Activated CD4-positive, CD25-positive, alpha-beta regulatory T cell treated with anti-CD3 and anti-CD28 coated beads, Interleukin-2, amount 50 U/mL, for 72 hours (primary cell): Measurements from ENCODE around the gene ICAM1.
"Not testable (repeated sequence)": the region's sequence is repeated elsewhere in the genome, so short reads cannot be mapped to it uniquely, and the experiment has no call there.

Experiments
- DNase-seq: peaks from one replicate; pipeline ENCODE4 v3.0.0; 2021

ICAM1 gene

DNA sequence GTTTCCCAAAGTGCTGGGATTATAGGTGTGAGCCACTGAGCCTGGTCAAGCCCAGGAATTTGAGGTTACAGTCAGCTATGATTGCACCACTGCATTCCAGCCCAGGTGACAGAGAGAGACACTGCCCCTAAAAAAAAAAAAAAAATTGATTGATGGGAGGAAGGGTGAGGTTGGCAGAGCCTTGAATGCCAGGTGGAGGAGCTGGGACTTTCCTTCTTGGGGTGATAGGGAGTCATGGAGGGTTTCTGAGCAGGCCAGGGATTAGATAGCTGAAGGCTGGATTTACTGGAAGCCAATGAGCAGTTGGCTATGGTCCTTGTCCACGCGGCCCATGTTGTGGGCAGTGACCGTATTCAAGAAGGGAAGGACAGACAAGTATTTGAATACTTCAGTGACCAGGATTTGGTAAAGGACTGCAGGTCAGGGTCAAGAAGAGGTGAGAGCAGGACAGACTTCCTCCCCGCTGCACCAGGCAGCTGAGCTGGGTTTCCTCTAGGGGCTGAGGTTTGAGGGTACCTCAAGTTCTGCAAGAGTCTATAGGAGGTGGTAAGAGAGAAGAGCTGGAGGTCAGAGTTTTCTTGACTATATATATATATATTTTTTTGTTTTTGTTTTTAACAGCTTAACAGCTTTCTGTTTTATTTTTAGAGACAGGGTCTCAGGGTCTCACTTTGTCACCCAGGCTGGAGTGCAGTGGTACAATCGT is 9.0 kb downstream of the ICAM1 start:
- no peak for DNase-seq

DNA sequence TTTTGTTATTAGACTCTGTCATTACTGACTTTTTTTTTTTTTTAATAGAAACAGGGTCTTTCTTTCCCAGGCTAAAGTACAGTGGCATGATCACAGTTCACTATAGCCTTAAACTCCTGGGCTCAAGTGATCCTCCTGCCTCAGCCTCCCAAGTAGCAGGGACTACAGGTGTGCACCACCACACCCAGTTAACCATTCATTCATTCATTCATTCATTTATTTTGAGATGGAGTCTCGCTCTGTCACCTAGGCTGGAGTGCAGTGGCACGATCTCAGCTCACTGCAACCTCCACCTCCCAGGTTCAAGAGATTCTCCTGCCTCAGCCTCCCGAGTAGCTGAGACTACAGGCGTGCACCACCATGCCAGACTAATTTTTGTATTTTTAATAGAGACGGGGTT is 11.1 kb downstream of the ICAM1 start:
- not testable (repeated sequence) for DNase-seq

DNA sequence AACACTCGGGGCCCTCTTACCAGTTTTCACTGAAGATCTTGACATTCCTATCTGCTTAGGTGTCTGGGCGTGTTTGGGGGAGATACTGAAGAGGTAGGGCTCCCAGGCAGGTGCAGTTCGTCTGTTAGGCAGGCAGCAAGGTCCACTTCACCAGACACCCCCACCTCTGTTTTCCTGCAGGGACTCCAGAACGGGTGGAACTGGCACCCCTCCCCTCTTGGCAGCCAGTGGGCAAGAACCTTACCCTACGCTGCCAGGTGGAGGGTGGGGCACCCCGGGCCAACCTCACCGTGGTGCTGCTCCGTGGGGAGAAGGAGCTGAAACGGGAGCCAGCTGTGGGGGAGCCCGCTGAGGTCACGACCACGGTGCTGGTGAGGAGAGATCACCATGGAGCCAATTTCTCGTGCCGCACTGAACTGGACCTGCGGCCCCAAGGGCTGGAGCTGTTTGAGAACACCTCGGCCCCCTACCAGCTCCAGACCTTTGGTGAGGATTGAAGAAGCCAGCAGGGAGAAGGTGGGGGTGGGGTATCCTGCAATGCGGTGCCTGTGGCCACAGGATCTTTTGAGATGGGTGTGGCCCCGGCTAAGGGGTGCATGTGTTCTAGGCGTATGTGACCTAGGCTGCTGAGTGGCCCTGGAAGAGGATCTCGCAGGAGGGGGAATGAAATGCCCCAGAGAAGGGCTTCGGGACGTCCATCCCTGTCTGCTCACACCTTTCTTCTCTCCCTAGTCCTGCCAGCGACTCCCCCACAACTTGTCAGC is 12.6 kb downstream of the ICAM1 start:
- DNase-seq, result no peak

DNA sequence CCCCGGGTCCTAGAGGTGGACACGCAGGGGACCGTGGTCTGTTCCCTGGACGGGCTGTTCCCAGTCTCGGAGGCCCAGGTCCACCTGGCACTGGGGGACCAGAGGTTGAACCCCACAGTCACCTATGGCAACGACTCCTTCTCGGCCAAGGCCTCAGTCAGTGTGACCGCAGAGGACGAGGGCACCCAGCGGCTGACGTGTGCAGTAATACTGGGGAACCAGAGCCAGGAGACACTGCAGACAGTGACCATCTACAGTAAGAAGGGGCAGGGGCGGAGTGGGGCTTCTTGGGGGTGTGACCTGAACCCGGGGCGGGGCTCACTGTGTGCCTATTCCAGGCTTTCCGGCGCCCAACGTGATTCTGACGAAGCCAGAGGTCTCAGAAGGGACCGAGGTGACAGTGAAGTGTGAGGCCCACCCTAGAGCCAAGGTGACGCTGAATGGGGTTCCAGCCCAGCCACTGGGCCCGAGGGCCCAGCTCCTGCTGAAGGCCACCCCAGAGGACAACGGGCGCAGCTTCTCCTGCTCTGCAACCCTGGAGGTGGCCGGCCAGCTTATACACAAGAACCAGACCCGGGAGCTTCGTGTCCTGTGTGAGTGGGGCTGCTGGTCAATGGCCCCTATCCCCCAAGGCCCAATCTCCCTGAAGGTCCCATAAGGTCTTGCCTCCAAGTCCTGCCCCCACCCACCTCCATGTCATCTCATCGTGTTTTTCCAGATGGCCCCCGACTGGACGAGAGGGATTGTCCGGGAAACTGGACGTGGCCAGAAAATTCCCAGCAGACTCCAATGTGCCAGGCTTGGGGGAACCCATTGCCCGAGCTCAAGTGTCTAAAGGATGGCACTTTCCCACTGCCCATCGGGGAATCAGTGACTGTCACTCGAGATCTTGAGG is 13.4 kb downstream of the ICAM1 start:
- no peak for DNase-seq

DNA sequence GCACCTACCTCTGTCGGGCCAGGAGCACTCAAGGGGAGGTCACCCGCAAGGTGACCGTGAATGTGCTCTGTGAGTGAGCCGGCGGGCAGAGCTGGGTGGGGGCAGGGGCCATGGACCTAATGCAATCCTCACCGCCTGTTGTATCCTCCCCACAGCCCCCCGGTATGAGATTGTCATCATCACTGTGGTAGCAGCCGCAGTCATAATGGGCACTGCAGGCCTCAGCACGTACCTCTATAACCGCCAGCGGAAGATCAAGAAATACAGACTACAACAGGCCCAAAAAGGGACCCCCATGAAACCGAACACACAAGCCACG is 14.0 kb downstream of the ICAM1 start:
- DNase-seq, result no peak

DNA sequence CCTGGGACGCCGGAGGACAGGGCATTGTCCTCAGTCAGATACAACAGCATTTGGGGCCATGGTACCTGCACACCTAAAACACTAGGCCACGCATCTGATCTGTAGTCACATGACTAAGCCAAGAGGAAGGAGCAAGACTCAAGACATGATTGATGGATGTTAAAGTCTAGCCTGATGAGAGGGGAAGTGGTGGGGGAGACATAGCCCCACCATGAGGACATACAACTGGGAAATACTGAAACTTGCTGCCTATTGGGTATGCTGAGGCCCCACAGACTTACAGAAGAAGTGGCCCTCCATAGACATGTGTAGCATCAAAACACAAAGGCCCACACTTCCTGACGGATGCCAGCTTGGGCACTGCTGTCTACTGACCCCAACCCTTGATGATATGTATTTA is 14.5 kb downstream of the ICAM1 start:
- DNase-seq, result no peak

DNA sequence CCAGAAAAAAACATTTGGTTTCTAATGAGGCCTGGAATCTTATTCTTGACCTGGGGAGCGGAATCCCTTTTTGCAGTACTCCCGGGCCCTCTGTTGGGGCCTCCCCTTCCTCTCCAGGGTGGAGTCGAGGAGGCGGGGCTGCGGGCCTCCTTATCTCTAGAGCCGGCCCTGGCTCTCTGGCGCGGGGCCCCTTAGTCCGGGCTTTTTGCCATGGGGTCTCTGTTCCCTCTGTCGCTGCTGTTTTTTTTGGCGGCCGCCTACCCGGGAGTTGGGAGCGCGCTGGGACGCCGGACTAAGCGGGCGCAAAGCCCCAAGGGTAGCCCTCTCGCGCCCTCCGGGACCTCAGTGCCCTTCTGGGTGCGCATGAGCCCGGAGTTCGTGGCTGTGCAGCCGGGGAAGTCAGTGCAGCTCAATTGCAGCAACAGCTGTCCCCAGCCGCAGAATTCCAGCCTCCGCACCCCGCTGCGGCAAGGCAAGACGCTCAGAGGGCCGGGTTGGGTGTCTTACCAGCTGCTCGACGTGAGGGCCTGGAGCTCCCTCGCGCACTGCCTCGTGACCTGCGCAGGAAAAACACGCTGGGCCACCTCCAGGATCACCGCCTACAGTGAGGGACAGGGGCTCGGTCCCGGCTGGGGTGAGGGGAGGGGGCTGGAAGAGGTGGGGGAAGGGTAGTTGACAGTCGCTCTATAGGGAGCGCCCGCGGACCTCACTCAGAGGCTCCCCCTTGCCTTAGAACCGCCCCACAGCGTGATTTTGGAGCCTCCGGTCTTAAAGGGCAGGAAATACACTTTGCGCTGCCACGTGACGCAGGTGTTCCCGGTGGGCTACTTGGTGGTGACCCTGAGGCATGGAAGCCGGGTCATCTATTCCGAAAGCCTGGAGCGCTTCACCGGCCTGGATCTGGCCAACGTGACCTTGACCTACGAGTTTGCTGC is 16.1 kb downstream of the ICAM1 start, which contains the start of gene ICAM4:
Gene ICAM4, plus strand, starts transcription at position 153 of the 935 bp plus-strand sequence. Its CDS starts 58 bp downstream, at position 211.
- DNase-seq, result no peak

DNA sequence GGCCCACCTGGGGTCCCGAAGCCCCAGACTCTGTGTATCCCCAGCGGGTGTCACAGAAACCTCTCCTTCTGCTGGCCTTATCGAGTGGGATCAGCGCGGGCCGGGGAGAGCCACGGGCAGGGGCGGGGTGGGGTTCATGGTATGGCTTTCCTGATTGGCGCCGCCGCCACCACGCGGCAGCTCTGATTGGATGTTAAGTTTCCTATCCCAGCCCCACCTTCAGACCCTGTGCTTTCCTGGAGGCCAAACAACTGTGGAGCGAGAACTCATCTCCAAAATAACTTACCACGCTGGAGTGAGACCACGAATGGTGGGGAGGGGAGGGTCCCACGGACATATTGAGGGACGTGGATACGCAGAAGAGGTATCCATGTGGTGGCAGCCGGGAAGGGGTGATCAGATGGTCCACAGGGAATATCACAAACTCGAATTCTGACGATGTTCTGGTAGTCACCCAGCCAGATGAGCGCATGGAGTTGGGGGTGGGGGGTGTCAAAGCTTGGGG is 17.8 kb downstream of the ICAM1 start:
- DNase-seq, result no peak

DNA sequence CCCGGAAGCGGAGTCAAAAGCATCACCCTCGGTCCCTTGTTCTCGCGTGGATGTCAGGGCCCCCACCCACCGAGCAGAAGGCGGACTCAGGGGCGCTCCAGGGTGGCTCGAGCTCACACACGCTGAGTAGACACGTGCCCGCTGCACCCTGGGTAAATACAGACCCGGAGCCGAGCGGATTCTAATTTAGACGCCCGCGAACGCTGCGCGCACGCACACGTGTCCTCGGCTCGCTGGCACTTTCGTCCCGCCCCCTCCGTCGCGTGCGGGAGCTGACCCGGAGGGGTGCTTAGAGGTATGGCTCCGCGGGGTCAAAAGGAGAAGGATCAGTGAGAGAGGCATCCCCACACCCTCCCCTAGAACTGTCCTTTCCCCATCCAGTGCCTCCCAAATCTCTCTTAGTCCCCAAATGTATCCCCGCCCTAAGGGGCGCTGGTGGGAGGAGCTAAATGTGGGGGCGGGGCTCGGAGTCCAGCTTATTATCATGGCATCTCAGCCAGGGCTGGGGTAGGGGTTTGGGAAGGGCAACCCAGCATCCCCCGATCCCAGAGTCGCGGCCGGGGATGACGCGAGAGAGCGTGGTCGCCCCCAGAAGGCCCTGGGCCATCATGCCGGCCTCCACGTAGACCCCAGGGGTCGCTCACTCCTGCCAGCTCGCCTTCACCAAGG is 18.4 kb downstream of the ICAM1 start:
- DNase-seq, result peak; percentile 66

DNA sequence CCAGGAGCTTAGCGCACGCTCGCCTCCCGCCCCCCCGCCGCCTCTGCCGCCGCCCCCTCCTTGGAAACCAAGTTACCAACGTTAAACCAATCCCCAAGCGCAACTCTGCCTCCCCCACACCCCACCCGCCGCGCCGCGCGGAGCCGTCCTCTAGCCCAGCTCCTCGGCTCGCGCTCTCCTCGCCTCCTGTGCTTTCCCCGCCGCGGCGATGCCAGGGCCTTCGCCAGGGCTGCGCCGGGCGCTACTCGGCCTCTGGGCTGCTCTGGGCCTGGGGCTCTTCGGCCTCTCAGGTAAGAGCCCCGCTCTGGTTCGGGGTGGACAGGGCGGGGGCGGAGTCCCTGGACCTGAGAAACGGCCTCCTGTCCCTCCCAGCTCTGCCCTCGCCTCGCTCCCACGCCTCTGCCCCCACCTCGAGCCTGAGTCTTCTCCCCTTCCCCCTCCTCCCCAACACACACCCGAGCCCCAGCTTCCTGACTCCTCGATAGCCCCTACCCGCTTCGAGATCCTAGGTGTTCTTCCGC is 19.0 kb downstream of the ICAM1 start, which contains the start of gene ICAM5:
Gene ICAM5, plus strand, starts transcription at position 117 of the 521 bp plus-strand sequence. Its CDS starts 92 bp downstream, at position 209.
- DNase-seq, result no peak

DNA sequence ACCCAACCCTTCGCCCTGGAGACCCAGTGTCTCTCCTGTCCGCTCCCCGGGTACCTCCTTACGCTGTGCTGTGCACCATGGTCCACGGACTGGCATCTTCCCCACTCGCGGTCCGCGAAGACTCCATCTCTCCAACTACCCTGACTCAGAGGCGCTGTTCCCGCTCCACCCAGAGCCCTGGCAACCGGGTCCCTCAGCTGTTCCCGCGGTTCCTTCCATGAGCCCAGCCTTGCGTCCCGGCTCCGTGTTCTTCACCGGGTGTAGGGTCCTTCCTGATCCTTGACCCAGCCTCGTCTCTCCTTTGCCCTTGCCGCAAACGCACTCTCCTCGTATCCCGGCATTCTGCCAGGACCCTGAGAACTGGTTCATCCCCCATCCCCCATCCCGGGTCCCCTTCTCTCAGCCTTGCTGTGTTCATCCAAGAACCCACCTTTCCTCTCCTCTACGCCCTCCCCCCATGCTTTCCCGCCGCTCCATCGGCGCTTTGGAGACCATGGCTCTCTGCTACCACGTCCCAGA is 19.5 kb downstream of the ICAM1 start:
- no peak for DNase-seq

DNA sequence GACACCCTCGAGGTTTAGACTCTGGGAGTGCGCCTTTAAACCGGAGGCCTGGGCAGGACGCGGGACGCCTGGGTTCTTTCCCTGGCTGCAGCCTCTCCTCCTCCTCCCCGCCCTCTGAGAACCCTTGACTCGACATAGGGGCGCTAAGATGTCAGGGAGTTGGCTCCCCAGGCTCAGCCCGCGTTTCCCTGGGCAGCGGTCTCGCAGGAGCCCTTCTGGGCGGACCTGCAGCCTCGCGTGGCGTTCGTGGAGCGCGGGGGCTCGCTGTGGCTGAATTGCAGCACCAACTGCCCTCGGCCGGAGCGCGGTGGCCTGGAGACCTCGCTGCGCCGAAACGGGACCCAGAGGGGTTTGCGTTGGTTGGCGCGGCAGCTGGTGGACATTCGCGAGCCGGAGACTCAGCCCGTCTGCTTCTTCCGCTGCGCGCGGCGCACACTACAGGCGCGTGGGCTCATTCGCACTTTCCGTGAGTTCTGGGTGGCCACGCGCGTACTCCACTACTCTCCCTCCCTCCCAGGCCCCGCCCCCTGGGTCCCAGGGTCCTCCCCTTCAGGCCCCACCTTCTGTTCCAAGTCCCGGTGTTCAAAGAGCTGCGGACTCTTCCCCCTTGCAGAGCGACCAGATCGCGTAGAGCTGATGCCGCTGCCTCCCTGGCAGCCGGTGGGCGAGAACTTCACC is 20.1 kb downstream of the ICAM1 start:
- no peak for DNase-seq

DNA sequence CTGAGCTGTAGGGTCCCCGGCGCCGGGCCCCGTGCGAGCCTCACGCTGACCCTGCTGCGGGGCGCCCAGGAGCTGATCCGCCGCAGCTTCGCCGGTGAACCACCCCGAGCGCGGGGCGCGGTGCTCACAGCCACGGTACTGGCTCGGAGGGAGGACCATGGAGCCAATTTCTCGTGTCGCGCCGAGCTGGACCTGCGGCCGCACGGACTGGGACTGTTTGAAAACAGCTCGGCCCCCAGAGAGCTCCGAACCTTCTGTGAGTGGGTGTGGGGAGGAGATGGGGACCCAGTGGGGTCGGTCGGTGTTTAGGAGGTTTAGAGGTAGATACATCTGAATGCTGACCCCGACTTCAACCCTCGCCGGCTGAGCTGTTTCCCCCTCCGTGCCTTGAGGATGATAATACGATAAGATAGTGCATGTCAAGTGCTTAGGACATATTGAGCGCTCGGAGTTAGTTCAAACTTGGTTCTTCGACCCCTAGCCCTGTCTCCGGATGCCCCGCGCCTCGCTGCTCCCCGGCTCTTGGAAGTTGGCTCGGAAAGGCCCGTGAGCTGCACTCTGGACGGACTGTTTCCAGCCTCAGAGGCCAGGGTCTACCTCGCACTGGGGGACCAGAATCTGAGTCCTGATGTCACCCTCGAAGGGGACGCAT is 20.8 kb downstream of the ICAM1 start:
- DNase-seq, result no peak

DNA sequence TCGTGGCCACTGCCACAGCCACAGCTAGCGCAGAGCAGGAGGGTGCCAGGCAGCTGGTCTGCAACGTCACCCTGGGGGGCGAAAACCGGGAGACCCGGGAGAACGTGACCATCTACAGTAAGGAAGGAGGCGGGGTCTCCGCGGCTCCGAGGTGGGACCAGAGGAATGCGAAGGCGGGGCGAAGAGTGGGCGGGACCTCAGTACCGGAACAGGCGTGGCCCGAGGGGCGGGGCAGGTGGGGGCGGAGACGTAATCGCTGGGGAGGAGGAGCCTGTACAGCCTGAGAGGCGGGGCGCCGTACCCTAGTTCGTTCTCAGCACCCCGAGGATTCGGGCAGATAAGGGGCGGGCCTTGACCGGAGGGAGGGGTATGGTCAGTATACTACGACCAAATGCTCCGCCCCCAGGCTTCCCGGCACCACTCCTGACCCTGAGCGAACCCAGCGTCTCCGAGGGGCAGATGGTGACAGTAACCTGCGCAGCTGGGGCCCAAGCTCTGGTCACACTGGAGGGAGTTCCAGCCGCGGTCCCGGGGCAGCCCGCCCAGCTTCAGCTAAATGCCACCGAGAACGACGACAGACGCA is 21.4 kb downstream of the ICAM1 start:
- peak; percentile 71 for DNase-seq

DNA sequence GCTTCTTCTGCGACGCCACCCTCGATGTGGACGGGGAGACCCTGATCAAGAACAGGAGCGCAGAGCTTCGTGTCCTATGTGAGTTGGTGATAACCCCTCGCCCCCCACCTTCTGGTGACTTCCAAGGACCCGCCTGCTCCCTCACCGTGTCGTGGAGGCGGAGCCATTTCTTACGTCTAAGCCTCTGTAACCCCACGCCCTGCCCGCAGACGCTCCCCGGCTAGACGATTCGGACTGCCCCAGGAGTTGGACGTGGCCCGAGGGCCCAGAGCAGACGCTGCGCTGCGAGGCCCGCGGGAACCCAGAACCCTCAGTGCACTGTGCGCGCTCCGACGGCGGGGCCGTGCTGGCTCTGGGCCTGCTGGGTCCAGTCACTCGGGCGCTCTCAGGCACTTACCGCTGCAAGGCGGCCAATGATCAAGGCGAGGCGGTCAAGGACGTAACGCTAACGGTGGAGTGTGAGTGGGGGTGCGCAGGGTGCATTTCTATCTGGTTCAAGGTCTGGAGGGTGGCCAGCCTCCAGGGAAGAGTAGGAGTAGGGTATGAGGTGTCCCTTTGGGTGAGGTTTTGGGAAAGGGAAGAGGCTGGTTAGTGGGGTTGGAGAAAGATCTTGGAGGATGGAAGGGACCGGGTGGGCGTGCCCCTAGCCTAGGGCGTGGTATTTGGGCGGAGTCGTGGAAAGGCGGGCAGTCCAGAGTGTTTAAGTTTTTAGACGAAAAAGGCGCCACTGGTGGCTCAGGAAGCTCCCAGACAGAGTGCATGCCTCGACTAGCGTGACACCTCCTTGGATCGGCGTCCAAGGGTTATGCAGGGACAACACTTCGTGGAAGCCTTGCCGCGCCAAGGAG is 22.1 kb downstream of the ICAM1 start:
- DNase-seq, result no peak

DNA sequence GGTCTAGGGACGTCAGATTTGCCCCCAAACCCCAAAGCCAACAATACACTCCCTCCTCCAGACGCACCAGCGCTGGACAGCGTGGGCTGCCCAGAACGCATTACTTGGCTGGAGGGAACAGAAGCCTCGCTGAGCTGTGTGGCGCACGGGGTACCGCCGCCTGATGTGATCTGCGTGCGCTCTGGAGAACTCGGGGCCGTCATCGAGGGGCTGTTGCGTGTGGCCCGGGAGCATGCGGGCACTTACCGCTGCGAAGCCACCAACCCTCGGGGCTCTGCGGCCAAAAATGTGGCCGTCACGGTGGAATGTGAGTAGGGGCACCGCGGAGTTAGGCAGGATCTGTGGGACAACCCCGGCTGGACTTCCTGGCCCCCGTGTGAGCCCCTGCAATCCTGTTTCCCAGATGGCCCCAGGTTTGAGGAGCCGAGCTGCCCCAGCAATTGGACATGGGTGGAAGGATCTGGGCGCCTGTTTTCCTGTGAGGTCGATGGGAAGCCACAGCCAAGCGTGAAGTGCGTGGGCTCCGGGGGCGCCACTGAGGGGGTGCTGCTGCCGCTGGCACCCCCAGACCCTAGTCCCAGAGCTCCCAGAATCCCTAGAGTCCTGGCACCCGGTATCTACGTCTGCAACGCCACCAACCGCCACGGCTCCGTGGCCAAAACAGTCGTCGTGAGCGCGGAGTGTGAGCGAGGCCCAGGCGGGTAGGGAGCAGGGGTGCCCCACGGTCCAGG is 22.9 kb downstream of the ICAM1 start:
- DNase-seq, result no peak

DNA sequence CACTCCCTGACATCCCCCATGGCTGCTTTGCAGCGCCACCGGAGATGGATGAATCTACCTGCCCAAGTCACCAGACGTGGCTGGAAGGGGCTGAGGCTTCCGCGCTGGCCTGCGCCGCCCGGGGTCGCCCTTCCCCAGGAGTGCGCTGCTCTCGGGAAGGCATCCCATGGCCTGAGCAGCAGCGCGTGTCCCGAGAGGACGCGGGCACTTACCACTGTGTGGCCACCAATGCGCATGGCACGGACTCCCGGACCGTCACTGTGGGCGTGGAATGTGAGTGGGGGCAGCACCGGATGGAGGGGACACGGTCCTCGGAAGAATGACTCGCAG is 23.4 kb downstream of the ICAM1 start:
- no peak for DNase-seq

DNA sequence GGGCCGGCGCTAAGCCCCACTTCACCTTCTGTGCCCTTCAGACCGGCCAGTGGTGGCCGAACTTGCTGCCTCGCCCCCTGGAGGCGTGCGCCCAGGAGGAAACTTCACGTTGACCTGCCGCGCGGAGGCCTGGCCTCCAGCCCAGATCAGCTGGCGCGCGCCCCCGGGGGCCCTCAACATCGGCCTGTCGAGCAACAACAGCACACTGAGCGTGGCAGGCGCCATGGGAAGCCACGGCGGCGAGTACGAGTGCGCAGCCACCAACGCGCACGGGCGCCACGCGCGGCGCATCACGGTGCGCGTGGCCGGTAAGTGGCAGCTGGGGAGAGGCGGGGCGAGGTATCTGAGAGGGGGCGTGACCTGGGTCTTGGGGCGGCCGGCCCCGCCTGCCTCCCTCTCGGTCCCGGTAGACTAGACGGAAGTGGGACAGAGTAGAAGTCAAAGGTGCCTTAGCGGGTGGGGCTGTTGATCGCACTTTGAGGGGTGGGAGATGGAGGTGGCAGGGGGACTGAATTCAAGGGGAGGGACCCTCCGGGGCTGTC is 24.5 kb downstream of the ICAM1 start:
- peak; percentile 62 for DNase-seq
